K562 (cell line): ENCODE results near the gene TMEM87A.

ENCODE experiments used
- CHD4 ChIP-seq: fragments of 200-600 bp; sonication (generic); IDR thresholded peaks from 3 replicates; pipeline ENCODE4 v1.6.1; 2012; ENCODE audit warnings: low read depth, mild to moderate bottlenecking, mixed read lengths, low read length, inconsistent platforms; ENCODE audit not compliant: insufficient read depth, insufficient replicate concordance, poor library complexity, severe bottlenecking
- CREM ChIP-seq: IDR thresholded peaks from 2 replicates; pipeline ENCODE4 v1.6.1; 2014; ENCODE audit warnings: antibody characterized with exemption, low read depth
- ELF4 ChIP-seq: fragments of 450-650 bp; formaldehyde crosslinking; IDR thresholded peaks from 2 replicates; pipeline ENCODE4 v1.4.0; 2022; ENCODE audit warnings: missing genetic modification characterization
- EZH2 ChIP-seq: IDR thresholded peaks from 2 replicates; pipeline ENCODE4 v1.6.1; 2012; ENCODE audit warnings: low read depth, mild to moderate bottlenecking, inconsistent platforms, low read length, borderline replicate concordance
- GTF2E2 ChIP-seq: fragments of 200-800 bp; sonication (Bioruptor generic); IDR thresholded peaks from 2 replicates; pipeline ENCODE4 v1.6.1; 2016; ENCODE audit warnings: missing genetic modification characterization, missing compliant biosample characterization
- HDAC6 ChIP-seq: IDR thresholded peaks from 2 replicates; pipeline ENCODE4 v1.6.1; 2012; ENCODE audit warnings: low read depth, mild to moderate bottlenecking, control low read depth, inconsistent platforms, low read length, moderate library complexity
- NFIC ChIP-seq: fragments of 450-650 bp; IDR thresholded peaks from 2 replicates; pipeline ENCODE4 v1.6.1; 2017; ENCODE audit warnings: mild to moderate bottlenecking, inconsistent platforms
- PHF8 ChIP-seq: fragments of 200-600 bp; sonication (generic); IDR thresholded peaks from 2 replicates; pipeline ENCODE4 v1.6.1; 2012; ENCODE audit warnings: mixed run types, mild to moderate bottlenecking, inconsistent platforms, low read length, moderate library complexity, borderline replicate concordance
- SIN3A ChIP-seq, 2 experiments: fragments of 150-350 bp in 1 of 2; IDR thresholded peaks; 2 replicates each; pipeline ENCODE4 v1.6.1; 2011 to 2016; ENCODE audit warnings: borderline replicate concordance in 2 of 2, low read depth in 2 of 2, low read length in 2 of 2, mild to moderate bottlenecking in 2 of 2, moderate library complexity in 2 of 2; ENCODE audit not compliant: control insufficient read depth in 1 of 2
- ZBTB1 ChIP-seq: sonication (generic); formaldehyde crosslinking; IDR thresholded peaks from 2 replicates; pipeline ENCODE4 v1.8.1; 2023; ENCODE audit warnings: missing genetic modification reagents, low read depth, mild to moderate bottlenecking, borderline replicate concordance
- ZNF431 ChIP-seq: sonication (generic); formaldehyde crosslinking; IDR thresholded peaks from 2 replicates; pipeline ENCODE4 v1.8.0; 2022; ENCODE audit warnings: mild to moderate bottlenecking, missing genetic modification reagents
- ZNF707 ChIP-seq: fragments of 250-450 bp; sonication (Bioruptor Pico); conservative IDR thresholded peaks from 2 replicates; pipeline ENCODE4 v1.8.0; 2022; ENCODE audit warnings: inconsistent platforms, mild to moderate bottlenecking, moderate library complexity

GRCh38 chr15:42264795-42265194 lies 8.4 kb downstream of the TMEM87A start:
- TF ChIP-seq CHD4 (no peak), HDAC6 (no peak), NFIC (no peak), ZBTB1 (CRISPR knock-in tag) (no peak), CREM (no peak), ZNF431 (CRISPR knock-in tag) (no peak), SIN3A (IDR thresholded peaks at IDR 0.05; ENCODE audit: borderline replicate concordance in 2 of 2, control insufficient read depth in 1 of 2, low read depth in 2 of 2, low read length in 2 of 2) (no peak), PHF8 (no peak), ZNF707 (CRISPR knock-in tag) (no peak), ELF4 (CRISPR knock-in tag) (no peak), GTF2E2 (tag) (no peak), EZH2 (no peak)
